HFF-Myc (cell line): ENCODE measurements around the gene HECW1.

Source experiments
- DNase-seq: peaks from one replicate; pipeline ENCODE4 v3.0.0-alpha.2; 2011; ENCODE audit warnings: low read depth; ENCODE audit errors: extremely low read depth
- H3K4me3 ChIP-seq: replicated peaks from 2 replicates; pipeline ENCODE4 v1.5.1; 2011; ENCODE audit warnings: low read depth, mild to moderate bottlenecking, control low read depth, low read length
- TF ChIP-seq, protein P1 (sequence below): IDR thresholded peaks from 2 replicates; pipeline ENCODE4 v1.5.1; 2012; ENCODE audit warnings: mild to moderate bottlenecking, low read depth, low read length, control low read depth; ENCODE audit errors: missing control alignments

HECW1 gene

DNA sequence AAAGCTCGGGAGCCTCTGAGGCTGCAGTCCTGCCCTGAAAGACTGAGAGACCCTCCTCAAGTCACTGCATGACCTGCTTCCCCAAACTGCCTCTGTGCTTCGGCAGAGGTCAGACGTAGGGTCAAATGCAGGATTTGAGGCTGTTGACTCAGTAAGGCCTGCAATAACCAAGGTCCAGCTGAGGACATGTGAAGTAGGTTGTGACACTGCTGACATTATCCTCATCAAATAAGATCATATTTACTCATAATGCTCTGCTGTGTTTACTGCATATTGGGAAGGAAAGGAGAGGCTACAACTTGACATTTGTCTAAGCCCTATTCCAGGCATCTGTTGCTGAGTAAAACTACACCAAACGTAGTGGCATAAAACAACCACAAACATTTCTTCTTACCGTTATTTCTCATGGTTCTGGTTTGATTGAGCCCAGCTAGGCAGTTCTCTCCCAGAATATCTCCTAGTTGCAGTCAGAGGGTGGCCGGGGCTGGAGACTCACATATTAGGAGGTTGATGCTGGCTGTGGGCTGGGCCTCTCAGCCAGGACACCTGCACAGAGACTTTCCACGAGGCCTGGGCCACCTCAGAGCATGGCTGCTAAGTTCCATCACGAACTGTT lies 348.4 kb downstream of the HECW1 start:
- H3K4me3 ChIP-seq: no peak overlapping the region
- TF ChIP-seq, protein P1, sequence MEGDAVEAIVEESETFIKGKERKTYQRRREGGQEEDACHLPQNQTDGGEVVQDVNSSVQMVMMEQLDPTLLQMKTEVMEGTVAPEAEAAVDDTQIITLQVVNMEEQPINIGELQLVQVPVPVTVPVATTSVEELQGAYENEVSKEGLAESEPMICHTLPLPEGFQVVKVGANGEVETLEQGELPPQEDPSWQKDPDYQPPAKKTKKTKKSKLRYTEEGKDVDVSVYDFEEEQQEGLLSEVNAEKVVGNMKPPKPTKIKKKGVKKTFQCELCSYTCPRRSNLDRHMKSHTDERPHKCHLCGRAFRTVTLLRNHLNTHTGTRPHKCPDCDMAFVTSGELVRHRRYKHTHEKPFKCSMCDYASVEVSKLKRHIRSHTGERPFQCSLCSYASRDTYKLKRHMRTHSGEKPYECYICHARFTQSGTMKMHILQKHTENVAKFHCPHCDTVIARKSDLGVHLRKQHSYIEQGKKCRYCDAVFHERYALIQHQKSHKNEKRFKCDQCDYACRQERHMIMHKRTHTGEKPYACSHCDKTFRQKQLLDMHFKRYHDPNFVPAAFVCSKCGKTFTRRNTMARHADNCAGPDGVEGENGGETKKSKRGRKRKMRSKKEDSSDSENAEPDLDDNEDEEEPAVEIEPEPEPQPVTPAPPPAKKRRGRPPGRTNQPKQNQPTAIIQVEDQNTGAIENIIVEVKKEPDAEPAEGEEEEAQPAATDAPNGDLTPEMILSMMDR: no peak
- no peak for DNase-seq

DNA sequence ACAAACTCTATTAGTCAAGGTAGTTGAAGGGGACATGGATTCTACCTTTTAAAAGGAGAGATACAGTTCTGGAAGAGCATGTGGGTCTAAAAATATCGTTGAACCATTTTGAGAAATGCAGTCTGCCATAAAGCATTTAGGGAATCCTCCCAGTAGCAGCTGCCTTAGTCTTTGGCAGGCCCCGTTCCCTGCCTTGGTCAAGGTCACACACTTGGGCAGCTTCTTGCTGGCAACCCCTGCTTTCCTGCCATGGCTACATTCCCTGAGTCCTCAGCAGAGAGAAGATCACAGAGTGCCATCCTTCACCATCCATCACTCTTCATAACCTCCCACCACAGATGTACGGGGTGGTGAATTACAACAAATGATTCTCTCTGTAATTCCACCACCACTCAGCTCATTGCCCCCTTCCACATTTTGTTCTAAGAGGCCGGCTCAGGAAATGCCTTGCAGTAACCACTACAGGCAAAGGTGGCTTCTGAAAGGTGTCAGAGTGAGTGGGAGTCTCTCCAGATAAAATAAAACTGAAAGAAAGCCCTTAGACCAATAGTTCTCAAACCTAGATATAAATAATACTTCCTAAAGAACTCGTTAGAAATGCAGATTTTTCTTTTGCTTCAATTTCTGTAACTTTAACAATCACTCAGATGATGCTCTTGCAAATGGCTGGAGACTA lies 349.0 kb downstream of the HECW1 start:
- TF ChIP-seq, protein P1: no peak
- H3K4me3 ChIP-seq: no peak overlapping the region
- no peak for DNase-seq

DNA sequence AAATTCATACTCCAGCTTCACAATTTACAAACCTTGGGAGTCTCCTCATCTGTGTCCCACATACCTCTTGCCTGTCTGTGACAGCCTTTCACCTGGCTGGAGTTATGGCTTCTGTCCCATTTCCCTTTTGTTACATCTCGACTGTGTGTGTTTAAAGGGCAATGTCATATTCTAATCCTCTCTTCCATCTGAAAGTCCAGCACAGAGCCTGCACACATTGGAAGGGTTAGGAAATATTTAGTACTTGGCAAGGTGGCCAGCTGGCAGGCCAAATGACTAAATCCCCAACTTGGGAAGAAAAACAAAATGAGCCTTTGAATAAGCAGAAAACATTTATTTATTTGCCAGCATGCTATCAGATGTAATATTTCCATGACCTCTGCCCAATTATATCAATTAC lies 350.4 kb downstream of the HECW1 start:
- TF ChIP-seq, protein P1: no peak
- no peak overlapping the region for H3K4me3 ChIP-seq
- no peak for DNase-seq

DNA sequence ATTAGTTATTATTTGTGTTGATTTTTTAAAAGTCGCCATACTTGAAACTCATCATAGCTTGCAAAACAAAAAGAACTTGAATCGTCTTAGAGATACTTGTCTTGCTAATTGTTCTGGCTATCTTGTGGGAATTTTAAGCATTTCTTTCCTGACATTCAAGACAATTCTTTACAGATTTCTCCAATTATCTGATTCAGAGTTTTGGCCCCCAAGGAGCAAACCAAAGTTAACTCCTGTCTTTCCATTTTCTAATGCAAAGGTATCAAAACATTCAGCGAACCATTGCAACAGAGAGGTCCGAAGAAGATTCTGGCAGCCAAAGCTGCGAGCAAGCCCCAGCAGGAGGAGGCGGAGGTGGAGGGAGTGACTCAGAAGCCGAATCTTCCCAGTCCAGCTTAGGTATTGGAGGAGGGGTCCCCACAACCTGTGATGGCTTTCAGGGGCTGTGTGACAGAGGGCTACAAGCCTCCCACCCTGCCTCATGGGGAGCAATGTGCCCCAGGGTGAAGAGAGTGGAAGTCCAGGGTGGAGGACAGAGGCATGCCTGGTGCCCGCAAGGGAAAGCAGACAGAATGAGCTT lies 351.0 kb downstream of the HECW1 start:
- TF ChIP-seq, protein P1: no peak
- H3K4me3 ChIP-seq: no peak overlapping the region
- DNase-seq: no peak

DNA sequence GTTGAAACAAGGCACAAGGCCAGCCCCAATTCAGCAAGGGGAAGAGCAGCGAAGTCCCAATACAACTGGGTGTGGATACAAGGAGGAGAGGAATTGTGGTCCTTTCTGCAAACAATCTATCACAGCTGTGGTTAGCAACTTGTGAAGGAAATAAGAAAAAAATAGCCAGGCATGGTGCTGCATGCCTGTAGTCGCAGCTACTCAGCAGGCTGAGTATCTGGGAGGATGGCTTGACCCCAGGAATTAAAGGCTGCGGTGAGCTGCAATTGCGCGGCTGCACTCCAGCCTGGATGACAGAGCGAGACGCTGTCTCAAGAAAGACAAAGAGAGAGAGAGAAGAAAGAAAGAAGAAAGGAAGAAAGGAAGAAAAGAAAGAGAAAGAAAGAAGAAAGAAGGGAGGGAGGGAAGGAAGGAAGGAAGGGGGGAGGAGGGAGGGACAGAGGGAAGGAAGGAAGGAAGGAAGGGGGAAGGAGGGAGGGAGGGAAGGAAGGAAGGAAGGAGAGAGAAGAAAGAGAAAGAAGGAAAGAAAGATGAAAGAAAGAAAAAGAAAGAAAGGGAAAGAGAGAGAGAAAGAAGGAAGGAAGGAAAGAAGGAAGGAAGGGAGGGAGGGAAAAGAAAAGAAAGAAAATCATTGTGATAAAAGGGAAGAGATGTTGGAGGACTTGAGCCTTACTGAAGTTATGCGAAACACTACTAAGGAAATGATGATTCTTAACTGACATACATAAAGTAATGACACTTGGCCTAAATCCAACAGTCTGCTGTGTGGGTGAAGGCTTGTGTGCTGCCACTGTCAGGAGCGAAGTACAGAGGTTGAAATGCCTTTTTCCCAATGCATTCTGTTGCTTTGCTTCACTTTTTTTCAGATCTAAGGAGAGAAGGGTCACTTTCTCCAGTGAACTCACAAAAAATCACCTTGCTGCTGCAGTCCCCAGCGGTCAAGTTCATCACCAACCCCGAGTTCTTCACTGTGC lies 353.4 kb downstream of the HECW1 start:
- no peak overlapping the region for H3K4me3 ChIP-seq
- TF ChIP-seq, protein P1: no peak
- no peak for DNase-seq

DNA sequence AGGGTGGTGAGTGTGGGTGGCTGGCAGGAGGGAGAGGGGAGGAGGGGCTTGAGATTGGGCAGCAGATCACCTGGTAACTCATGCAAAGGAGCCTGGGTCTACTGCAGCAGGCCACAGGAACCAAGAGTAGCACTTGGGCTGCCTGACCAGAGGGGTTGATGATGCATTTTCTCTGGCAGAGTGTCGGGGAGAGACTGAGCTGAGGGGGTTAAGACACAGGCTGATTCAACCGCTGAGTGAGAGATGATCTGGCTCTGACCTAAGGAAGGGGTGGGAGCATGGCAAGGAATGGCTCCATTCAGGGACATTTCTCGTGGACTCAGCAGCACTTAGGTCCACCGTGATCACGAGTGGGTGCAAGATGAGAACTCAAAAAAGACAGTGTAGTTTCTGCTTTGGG lies 355.0 kb downstream of the HECW1 start:
- TF ChIP-seq, protein P1: no peak
- H3K4me3 ChIP-seq: no peak overlapping the region
- no peak for DNase-seq
